NCI-H446 treated with DMSO at 0.1 percent for 48 hours (cell line): ENCODE measurements around the gene PHTF1.

Experiments
- DNase-seq: peaks from one replicate; lab custom pipeline; 2025; lab: John Stamatoyannopoulos, UW

The PHTF1 gene

GRCh38 chr1:113665071-113665470, 94.2 kb downstream of the PHTF1 start:
- DNase-seq = no peak

GRCh38 chr1:113663165-113663951, 95.9 kb downstream of the PHTF1 start:
- DNase-seq = no peak

- no peak for DNase-seq
Measured at GRCh38 chr1:113662101-113662500, 97.2 kb downstream of the PHTF1 start.

GRCh38 chr1:113660088-113660487, 99.2 kb downstream of the PHTF1 start:
- DNase-seq = no peak

GRCh38 chr1:113659556-113659955, 99.7 kb downstream of the PHTF1 start:
- DNase-seq = no peak

- DNase-seq = no peak
Measured at GRCh38 chr1:113659035-113659434, 100.3 kb downstream of the PHTF1 start.

- DNase-seq = no peak
Measured at GRCh38 chr1:113657556-113658063, 101.7 kb downstream of the PHTF1 start.

GRCh38 chr1:113657126-113657525, 102.2 kb downstream of the PHTF1 start:
- no peak for DNase-seq

- no peak for DNase-seq
Measured at GRCh38 chr1:113654883-113655282, 104.4 kb downstream of the PHTF1 start.

GRCh38 chr1:113653741-113654140, 105.5 kb downstream of the PHTF1 start:
- DNase-seq = no peak

GRCh38 chr1:113652771-113653170, 106.5 kb downstream of the PHTF1 start:
- no peak for DNase-seq

- DNase-seq = no peak
Measured at GRCh38 chr1:113648478-113648877, 110.8 kb downstream of the PHTF1 start.

- no peak for DNase-seq
Measured at GRCh38 chr1:113647164-113647563, 112.1 kb downstream of the PHTF1 start.
